SJCRH30 (cell line): ENCODE results near the gene FCMR. TPM values are rescaled to one million over a fixed set of nuclear protein-coding genes. Genes with fewer than 3 reads are reported as not detected.

Experiments used
- DNase-seq, 2 experiments: peaks; one replicate each; pipeline ENCODE4 v3.0.0-alpha.2; 2015 to 2020
- H3K27ac ChIP-seq: fragments of 250-450 bp; sonication (Bioruptor Pico); 2 replicates; pipeline ENCODE4 v1.5.1; 2020; ENCODE audit warnings: mild to moderate bottlenecking, moderate library complexity
- H3K27me3 ChIP-seq: fragments of 250-450 bp; sonication (Bioruptor Pico); 2 replicates; pipeline ENCODE4 v1.5.1; 2020; ENCODE audit warnings: mild to moderate bottlenecking, moderate library complexity
- H3K36me3 ChIP-seq: fragments of 250-450 bp; sonication (Bioruptor Pico); 2 replicates; pipeline ENCODE4 v1.5.1; 2020; ENCODE audit warnings: mild to moderate bottlenecking, moderate library complexity
- H3K4me1 ChIP-seq: fragments of 250-450 bp; sonication (Bioruptor Pico); 2 replicates; pipeline ENCODE4 v1.5.1; 2020; ENCODE audit warnings: mild to moderate bottlenecking, moderate library complexity
- H3K4me3 ChIP-seq: fragments of 250-450 bp; sonication (Bioruptor Pico); 2 replicates; pipeline ENCODE4 v1.5.1; 2020; ENCODE audit warnings: mild to moderate bottlenecking, moderate library complexity
- H3K9me3 ChIP-seq: fragments of 250-450 bp; sonication (Bioruptor Pico); replicated peaks from 2 replicates; pipeline ENCODE4 v1.5.1; 2020; ENCODE audit warnings: mild to moderate bottlenecking, moderate library complexity
- total RNA-seq: library from RNA; depleted of rRNA; stranded (reverse); fragments of >200 nt; shearing (Covaris generic); gene quantifications from 2 replicates; pipeline ENCODE4 v1.2.3, GENCODE V29; 2014; rRNA removed

FCMR gene, protein sequence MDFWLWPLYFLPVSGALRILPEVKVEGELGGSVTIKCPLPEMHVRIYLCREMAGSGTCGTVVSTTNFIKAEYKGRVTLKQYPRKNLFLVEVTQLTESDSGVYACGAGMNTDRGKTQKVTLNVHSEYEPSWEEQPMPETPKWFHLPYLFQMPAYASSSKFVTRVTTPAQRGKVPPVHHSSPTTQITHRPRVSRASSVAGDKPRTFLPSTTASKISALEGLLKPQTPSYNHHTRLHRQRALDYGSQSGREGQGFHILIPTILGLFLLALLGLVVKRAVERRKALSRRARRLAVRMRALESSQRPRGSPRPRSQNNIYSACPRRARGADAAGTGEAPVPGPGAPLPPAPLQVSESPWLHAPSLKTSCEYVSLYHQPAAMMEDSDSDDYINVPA
- total RNA-seq = not detected in 2 replicates

DNA sequence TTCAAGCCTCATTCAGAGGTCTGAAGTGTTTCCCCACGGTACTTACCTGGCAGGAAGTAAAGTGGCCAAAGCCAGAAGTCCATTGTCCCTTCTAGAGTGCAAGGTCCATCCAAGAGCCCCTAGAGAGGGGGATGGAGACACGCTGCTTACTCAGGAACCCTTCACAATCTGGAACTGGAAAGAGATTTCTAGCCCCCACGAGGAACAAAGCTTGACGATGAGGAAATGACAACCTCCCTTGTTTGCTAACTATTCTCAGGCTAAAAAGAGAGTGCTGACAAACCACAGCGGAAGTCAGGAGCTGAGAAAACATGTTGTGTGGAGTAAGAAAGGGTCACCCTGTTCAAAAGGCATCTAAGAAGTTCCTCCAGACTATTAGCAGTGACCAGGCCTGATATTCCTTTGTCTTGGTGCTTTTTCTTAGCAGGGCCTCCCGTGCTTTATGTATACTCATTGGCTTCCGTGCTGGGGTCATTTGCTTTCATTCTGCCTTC lies at the start of gene FCMR:
TSS of gene FCMR (minus strand) at position 170 of the 494 bp plus-strand sequence. CDS start at position 83, 87 bp downstream.
- H3K27me3 ChIP-seq = peaks cover under 1% of the 10 kb centered on the region; the same call in 1 of the 2 replicates
- H3K27ac ChIP-seq = no peak within 1 kb of the TSS
- no peaks in the 10 kb centered on the region for H3K36me3 ChIP-seq
- DNase-seq = no peak
- H3K4me1 ChIP-seq = no peaks in the 10 kb centered on the region
- H3K4me3 ChIP-seq = no peak within 1 kb of the TSS
- no peaks in the 10 kb centered on the region for H3K9me3 ChIP-seq

DNA sequence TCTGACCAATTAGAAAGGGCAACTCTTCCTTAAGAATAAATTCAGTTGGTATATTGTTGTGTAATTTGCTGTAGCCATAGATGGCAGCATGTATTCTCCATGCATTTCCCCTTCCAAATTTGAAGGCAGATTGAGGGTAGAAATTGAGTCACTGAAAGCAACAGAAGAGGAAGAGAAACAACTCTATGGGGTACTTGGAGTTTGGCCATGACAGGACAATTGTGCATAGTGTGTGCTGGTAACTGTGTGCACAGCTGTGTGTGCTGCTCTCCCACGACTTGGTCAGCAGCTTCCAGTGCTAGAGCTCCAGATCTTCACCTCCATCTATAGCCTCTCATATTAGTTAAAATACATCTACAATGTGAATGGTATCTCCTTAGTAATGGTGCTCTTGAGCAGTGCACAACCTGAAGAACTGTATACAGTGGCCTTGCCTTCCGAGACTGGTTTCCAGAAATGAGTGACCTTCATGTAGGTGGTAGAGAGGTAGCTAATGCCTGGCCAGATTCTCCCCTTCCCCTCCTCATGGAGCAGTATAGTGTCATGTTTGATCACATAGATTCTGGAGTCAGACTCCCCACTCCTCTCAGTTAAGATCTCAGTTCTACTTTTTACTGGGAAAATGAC lies 49.4 kb upstream of the FCMR start:
- Histone ChIP-seq H3K27me3 (peaks cover 3% of the 10 kb centered on the region; the same call in 1 of the 2 replicates), H3K4me3 (no peak overlapping the region), H3K36me3 (no peaks in the 10 kb centered on the region), H3K4me1 (no peaks in the 10 kb centered on the region), H3K9me3 (no peaks in the 10 kb centered on the region), H3K27ac (no peak overlapping the region)
- no peak for DNase-seq

DNA sequence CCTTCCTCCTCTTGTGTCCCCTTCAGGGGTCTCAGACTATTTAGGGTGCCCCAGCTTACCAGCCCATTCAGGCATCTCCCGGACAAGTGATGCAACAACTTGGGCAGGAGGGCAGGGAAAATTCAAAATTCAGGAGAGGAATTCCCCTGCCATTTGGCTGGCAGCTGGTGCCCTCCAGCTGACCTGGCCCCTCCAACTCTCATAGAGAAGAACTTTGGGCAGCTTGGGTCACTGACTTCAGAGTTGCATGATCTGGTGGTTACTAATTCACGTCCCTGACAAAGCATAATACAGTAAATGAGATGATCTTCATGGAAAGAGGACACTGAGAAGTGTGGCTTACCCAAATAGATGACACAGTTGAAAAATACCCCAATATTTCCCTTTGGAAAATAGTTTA lies 48.7 kb upstream of the FCMR start, which contains the start of gene FCAMR:
TSS of gene FCAMR (minus strand) at position 15 of the 400 bp plus-strand sequence. CDS start 335 bp downstream, outside the sequence.
- Histone ChIP-seq H3K9me3 (no peaks in the 10 kb centered on the region), H3K27ac (no peak within 1 kb of the TSS), H3K4me1 (no peaks in the 10 kb centered on the region), H3K27me3 (peaks cover 3% of the 10 kb centered on the region; the same call in 1 of the 2 replicates), H3K4me3 (no peak within 1 kb of the TSS), H3K36me3 (no peaks in the 10 kb centered on the region)
- no peak for DNase-seq

- H3K4me3 ChIP-seq = no peak overlapping the region
- H3K9me3 ChIP-seq = no peaks in the 10 kb centered on the region
- H3K27ac ChIP-seq = no peak overlapping the region
- no peak for DNase-seq
- no peaks in the 10 kb centered on the region for H3K4me1 ChIP-seq
- no peaks in the 10 kb centered on the region for H3K36me3 ChIP-seq
- peaks cover 3% of the 10 kb centered on the region for H3K27me3 ChIP-seq
Measured at GRCh38 chr1:206969090-206969489, 47.3 kb upstream of the FCMR start.

GRCh38 chr1:206967096-206967849 lies 45.5 kb upstream of the FCMR start:
- no peaks in the 10 kb centered on the region for H3K36me3 ChIP-seq
- no peak for DNase-seq
- H3K4me1 ChIP-seq = no peaks in the 10 kb centered on the region
- no peak overlapping the region for H3K4me3 ChIP-seq
- H3K9me3 ChIP-seq = no peaks in the 10 kb centered on the region
- H3K27ac ChIP-seq = no peak overlapping the region
- peaks cover 3% of the 10 kb centered on the region for H3K27me3 ChIP-seq

DNA sequence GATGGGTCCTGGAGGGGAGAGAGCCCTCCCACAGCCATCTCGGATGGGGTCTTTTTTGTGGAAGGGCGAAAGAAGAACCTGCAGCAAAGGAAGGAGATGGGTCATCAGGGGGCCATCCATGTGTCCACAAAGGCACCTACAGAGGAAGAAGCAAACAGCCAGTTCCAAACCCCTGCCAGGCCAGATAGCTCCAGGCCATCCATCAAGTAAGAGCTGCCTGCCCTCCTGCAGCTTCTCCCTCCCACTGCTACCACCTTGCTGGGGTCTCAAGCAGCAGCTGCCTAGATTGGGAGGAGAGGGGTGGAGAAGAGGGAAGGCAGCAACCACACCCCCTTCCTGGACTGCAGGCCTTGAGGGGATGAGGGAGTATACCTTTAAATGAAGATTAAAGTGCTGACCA lies 44.0 kb upstream of the FCMR start:
- Histone ChIP-seq H3K9me3 (no peaks in the 10 kb centered on the region), H3K4me1 (no peaks in the 10 kb centered on the region)
- DNase-seq = no peak

DNA sequence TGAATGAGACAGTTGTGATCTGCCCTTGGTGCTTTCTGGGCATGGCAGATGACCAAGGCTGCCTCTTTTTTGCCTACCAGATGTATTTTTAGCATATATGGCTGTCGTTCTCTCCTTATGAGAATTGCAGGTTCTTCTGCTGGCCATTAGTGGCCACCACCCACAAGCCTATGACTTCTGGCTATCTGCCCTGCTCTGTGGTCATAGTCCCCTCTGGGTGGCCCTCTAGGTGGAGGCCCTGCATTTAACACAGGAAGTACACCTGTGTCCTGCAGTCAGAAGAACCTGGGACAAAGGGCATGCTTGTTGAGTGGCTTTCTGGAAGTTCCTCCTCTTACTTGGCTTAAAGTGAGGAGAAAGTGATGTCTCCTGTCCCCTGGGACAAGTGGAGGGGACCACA lies 42.0 kb upstream of the FCMR start:
- Histone ChIP-seq H3K27ac (no peak overlapping the region), H3K4me1 (no peaks in the 10 kb centered on the region)
- DNase-seq = no peak

More for the DNA sequence above, 44.0 kb upstream of the FCMR start:
- no peak overlapping the region for H3K4me3 ChIP-seq
- peaks cover 4% of the 10 kb centered on the region for H3K27me3 ChIP-seq
- H3K27ac ChIP-seq = no peak overlapping the region
- H3K36me3 ChIP-seq = no peaks in the 10 kb centered on the region

GRCh38 chr1:206963119-206963712 lies 41.5 kb upstream of the FCMR start:
- Histone ChIP-seq H3K4me1 (no peaks in the 10 kb centered on the region), H3K36me3 (no peaks in the 10 kb centered on the region), H3K27me3 (peaks cover 7% of the 10 kb centered on the region), H3K27ac (no peak overlapping the region), H3K9me3 (no peaks in the 10 kb centered on the region), H3K4me3 (no peak overlapping the region)
- no peak for DNase-seq

More for the DNA sequence above, 42.0 kb upstream of the FCMR start:
- Histone ChIP-seq H3K9me3 (no peaks in the 10 kb centered on the region), H3K36me3 (no peaks in the 10 kb centered on the region), H3K27me3 (peaks cover 7% of the 10 kb centered on the region), H3K4me3 (no peak overlapping the region)

GRCh38 chr1:206962272-206962671 lies 40.5 kb upstream of the FCMR start:
- no peak for DNase-seq
- H3K9me3 ChIP-seq = no peaks in the 10 kb centered on the region
- no peak overlapping the region for H3K4me3 ChIP-seq
- H3K27me3 ChIP-seq = peaks cover 7% of the 10 kb centered on the region
- H3K4me1 ChIP-seq = no peaks in the 10 kb centered on the region
- H3K36me3 ChIP-seq = no peaks in the 10 kb centered on the region
- H3K27ac ChIP-seq = no peak overlapping the region

GRCh38 chr1:206961668-206962067 lies 39.9 kb upstream of the FCMR start:
- Histone ChIP-seq H3K36me3 (no peaks in the 10 kb centered on the region), H3K27me3 (peaks cover 7% of the 10 kb centered on the region), H3K9me3 (no peaks in the 10 kb centered on the region), H3K4me1 (no peaks in the 10 kb centered on the region), H3K4me3 (no peak overlapping the region), H3K27ac (no peak overlapping the region)
- no peak for DNase-seq

DNA sequence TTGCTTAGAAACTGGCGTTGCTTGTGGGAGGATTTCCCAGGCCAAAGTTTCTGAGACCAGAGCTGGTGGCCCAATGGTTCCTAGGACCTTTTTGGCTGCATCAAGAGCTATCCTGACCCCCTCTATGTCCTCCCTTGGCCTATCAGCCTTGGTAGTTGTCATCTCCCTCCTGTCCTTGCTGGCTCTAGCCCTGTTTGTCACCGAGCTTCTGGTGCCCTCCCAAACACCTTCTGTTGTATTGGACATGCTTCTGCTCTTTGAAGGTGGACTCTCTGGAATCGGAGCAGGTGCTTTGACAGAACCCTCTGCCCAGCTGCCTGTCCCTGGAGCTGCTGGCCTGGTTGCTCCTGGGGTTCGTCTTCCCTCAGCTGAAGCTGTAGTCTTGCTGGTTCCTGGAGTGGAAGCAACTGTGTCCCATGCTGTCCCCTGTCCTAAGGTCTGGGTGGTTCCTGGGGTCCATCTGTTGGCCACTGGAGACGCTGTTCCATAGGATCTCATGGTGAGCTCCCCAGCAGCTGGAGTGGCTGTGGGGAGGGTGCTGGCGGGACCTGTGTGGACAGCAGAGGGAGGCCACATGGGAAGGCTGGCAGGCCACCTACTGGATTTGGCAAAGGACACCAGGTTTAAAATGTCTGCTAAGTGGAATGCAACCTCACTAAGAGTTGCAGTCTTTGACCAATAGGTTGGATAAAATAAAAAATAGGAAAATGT lies 39.1 kb upstream of the FCMR start:
- H3K4me3 ChIP-seq = no peak overlapping the region
- H3K9me3 ChIP-seq = no peaks in the 10 kb centered on the region
- no peak overlapping the region for H3K27ac ChIP-seq
- H3K4me1 ChIP-seq = no peaks in the 10 kb centered on the region
- peaks cover 7% of the 10 kb centered on the region for H3K27me3 ChIP-seq
- no peaks in the 10 kb centered on the region for H3K36me3 ChIP-seq
- no peak for DNase-seq

DNA sequence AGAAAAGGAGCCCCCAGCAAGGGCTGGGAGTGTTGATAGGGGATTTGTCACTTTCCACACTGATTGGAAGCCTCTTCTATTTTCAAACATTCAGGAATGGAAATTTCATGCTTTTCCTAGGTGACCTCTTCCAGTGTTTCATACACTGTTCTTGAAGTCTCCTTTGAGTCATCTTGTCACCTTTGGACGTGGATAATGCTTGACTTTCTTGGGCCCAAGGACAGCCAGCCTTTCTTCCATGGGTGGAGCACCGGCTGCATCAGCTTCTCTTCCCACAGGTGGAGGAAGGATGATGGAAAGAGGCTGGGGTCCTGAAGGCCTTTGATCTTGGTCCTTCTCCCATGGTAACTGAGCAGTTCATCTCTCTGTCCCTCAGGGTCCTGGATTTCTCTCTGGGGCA lies 36.4 kb upstream of the FCMR start:
- no peak for DNase-seq
- H3K9me3 ChIP-seq = no peaks in the 10 kb centered on the region
- H3K4me1 ChIP-seq = no peaks in the 10 kb centered on the region
- peaks cover 7% of the 10 kb centered on the region for H3K27me3 ChIP-seq
- no peak overlapping the region for H3K27ac ChIP-seq
- no peak overlapping the region for H3K4me3 ChIP-seq
- H3K36me3 ChIP-seq = no peaks in the 10 kb centered on the region

- no peak for DNase-seq
- Histone ChIP-seq H3K36me3 (no peaks in the 10 kb centered on the region), H3K4me3 (no peak overlapping the region), H3K27ac (no peak overlapping the region), H3K9me3 (no peaks in the 10 kb centered on the region), H3K4me1 (no peaks in the 10 kb centered on the region; the same call in 1 of the 2 replicates), H3K27me3 (peaks cover 7% of the 10 kb centered on the region)
Measured at GRCh38 chr1:206957639-206958038, 35.9 kb upstream of the FCMR start.
